ENCODE results near the gene ASTN1. TPM values are rescaled to one million over a fixed set of nuclear protein-coding genes. Genes with fewer than 3 reads are reported as not detected.

Gene ASTN1
- total and polyA plus RNA-seq, 4 donors: 33.4 to 127 (median 82.8) TPM

DNA sequence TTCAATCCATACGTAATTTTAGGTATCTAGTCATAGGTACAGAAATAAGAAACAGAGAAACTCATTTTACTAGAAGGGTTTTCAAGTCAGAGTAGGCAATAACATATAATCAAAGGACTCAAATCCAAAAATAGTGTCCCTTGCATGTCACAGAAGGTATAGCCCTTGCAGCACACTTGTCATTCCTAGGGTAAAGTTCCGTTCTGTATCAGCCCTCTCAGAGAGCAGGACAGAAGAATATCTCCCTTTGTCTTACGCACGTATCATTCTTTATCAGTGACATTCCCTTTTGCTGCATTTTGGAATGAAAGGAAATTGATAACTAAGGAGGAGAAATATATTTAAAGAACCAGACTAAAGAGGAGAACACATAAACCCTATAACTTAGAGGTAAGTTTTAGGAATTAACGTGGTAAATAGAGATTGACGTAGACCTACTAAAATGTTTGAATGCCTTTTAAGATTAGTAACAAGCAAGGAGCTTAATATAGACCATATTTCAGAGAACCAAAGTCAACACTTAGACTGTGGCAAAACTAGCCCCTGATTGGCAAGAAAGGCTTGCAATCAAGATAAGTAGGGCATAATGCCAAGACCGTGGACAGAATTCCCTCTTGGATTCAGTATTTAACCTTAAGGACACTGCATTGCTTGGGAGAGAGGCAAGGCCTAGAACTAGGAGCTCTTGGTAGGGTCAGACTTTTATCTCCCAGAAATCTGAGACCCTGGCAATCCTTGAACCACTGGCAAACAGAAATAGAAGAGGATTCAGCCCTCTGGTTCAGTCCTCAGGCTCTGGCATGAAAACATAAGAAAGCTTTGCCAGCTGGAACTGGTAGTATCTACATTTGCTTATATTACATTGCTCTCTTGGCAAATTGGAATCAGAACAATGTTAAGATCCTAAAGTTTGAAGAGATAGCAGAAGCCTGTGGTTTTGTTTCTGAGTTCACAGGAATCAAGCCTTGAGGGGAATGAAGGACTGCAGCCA lies 232.1 kb downstream of the ASTN1 start:
- H3K36me3 ChIP-seq (ENCODE audit: control insufficient read depth, insufficient read depth, low read length): peaks cover 14% of the 10 kb centered on the region
- no peak overlapping the region for H3K27ac ChIP-seq (ENCODE audit: low read depth, low read length)
- no peaks in the 10 kb centered on the region for H3K9me3 ChIP-seq (ENCODE audit: control insufficient read depth, insufficient read depth, low read length)
- H3K4me1 ChIP-seq (ENCODE audit: control insufficient read depth, insufficient read depth, low read length): peaks cover 3% of the 10 kb centered on the region
- no peak overlapping the region for H3K4me3 ChIP-seq (ENCODE audit: low read depth, low read length)
- peak in 1 of 6 donors; percentile 49 for DNase-seq (ENCODE audit: low read depth in 4 of 6, low spot score in 6 of 6)
- H3K27me3 ChIP-seq (ENCODE audit: control insufficient read depth, insufficient read depth, low read length): no peaks in the 10 kb centered on the region
- no CpG with 5 or more reads among the region's 7 CpGs for WGBS (ENCODE audit: insufficient coverage)

DNA sequence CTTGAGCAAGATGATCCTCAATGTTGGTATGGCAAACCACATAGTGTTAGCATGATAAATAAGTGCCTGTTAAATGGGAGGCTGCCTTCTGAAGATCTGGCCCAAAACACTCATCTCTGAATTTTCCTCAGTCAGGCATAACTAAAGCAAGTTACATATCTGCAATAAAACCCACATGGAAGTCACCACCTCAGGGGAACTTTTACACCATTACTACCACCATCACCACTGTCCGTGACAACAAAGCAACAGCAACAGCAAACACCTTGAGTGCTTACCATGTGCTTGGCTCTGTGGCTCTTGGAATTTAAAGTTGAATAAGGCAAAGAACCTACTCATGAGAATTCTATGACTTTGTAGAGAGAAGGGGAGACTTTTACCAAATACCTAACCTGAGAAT lies 233.0 kb downstream of the ASTN1 start:
- H3K9me3 ChIP-seq (ENCODE audit: control insufficient read depth, insufficient read depth, low read length): no peaks in the 10 kb centered on the region
- H3K4me3 ChIP-seq (ENCODE audit: low read depth, low read length): no peak overlapping the region
- no peak for DNase-seq (ENCODE audit: low read depth in 4 of 6, low spot score in 6 of 6)
- H3K36me3 ChIP-seq (ENCODE audit: control insufficient read depth, insufficient read depth, low read length): peaks cover 14% of the 10 kb centered on the region
- WGBS (ENCODE audit: insufficient coverage): no CpG with 5 or more reads among the region's 1 CpG
- H3K27ac ChIP-seq (ENCODE audit: low read depth, low read length): no peak overlapping the region
- peaks cover 3% of the 10 kb centered on the region for H3K4me1 ChIP-seq (ENCODE audit: control insufficient read depth, insufficient read depth, low read length)
- H3K27me3 ChIP-seq (ENCODE audit: control insufficient read depth, insufficient read depth, low read length): no peaks in the 10 kb centered on the region

DNA sequence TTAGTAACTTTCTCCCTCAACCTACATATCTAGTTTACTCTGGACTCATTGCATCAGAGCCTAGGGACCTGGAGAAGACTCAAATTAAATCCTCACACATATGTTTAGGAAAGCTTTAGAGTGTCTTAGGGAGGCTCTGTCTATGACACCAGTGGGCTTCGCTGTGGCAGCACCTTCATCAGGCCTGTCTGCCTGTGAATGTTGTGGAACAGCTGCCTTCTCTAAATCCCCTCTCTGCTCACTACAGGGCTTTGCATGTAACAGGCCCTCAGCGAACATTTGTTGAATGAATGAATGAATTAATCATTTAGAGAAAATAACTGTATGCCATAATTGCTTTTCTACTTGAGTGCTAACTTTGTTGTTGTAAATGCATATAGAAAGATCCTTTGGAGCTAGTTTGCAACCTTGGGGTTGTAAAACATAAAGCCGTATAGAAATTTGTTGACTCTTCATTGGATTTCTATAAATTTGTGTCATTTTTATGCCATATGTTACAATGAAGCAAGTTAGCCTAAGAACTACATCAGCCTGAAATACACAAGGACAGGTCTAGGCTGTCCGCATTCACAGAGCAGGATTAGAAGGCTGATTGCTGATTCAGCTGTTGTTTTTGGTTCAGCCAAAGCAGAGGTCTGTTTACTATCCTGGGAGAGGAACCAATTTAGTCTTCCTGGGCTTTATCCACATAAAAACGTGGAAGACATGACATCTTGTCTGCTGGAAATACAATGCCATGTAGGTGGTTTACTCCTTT lies 238.0 kb downstream of the ASTN1 start:
- WGBS (ENCODE audit: insufficient coverage): 71% methylated on average over 1 of the region's 5 CpGs
- no peaks in the 10 kb centered on the region for H3K27me3 ChIP-seq (ENCODE audit: control insufficient read depth, insufficient read depth, low read length)

DNA sequence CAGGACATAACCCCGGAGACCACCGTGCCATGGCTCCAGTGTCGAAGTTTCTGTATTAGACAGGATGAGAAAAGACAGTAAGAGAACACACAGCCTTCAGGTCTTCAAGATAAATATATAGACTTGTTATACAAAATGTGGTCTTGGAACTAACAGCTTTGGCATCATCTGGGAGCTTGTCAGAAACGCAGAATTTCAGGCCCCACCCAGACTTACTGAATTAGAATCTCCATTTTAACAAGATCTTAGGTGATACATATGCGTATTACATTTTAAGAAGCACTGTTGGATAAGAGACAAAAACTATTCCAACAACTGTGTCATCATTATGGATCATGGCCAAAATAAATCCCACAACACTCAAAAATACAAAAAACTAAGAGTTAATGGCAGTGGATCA lies 239.3 kb downstream of the ASTN1 start:
- WGBS (ENCODE audit: insufficient coverage): no CpG with 5 or more reads among the region's 5 CpGs
- DNase-seq (ENCODE audit: low read depth in 4 of 6, low spot score in 6 of 6): no peak
- Histone ChIP-seq H3K4me1 (ENCODE audit: control insufficient read depth, insufficient read depth, low read length) (no peaks in the 10 kb centered on the region), H3K9me3 (ENCODE audit: control insufficient read depth, insufficient read depth, low read length) (no peaks in the 10 kb centered on the region), H3K4me3 (ENCODE audit: low read depth, low read length) (no peak overlapping the region), H3K36me3 (ENCODE audit: control insufficient read depth, insufficient read depth, low read length) (no peaks in the 10 kb centered on the region), H3K27ac (ENCODE audit: low read depth, low read length) (no peak overlapping the region), H3K27me3 (ENCODE audit: control insufficient read depth, insufficient read depth, low read length) (no peaks in the 10 kb centered on the region)

More for the DNA sequence above, 238.0 kb downstream of the ASTN1 start:
- no peaks in the 10 kb centered on the region for H3K4me1 ChIP-seq (ENCODE audit: control insufficient read depth, insufficient read depth, low read length)
- no peak overlapping the region for H3K4me3 ChIP-seq (ENCODE audit: low read depth, low read length)
- H3K36me3 ChIP-seq (ENCODE audit: control insufficient read depth, insufficient read depth, low read length): peaks cover 7% of the 10 kb centered on the region
- H3K9me3 ChIP-seq (ENCODE audit: control insufficient read depth, insufficient read depth, low read length): no peaks in the 10 kb centered on the region
- peak in 1 of 6 donors; percentile 48 for DNase-seq (ENCODE audit: low read depth in 4 of 6, low spot score in 6 of 6)
- H3K27ac ChIP-seq (ENCODE audit: low read depth, low read length): no peak overlapping the region

DNA sequence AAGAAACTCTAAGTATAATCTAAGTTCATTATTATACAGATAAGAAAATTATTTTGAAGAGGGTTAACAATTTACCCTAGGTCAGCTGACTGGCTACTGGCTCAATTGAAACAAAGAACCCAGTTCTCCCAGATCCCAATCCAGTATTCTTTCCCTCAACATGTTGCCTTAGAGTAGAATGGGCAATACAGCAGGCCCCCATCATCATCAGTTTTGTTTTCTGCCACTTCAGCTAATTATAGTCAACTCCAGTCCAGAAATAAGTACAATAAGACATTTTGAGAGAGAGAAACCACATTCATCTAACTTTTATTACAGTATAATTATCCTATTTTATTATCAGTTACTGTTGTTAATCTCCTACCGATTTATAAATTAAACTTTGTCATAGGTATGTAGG lies 241.2 kb downstream of the ASTN1 start:
- no peak for DNase-seq (ENCODE audit: low read depth in 4 of 6, low spot score in 6 of 6)
- Histone ChIP-seq H3K27me3 (ENCODE audit: control insufficient read depth, insufficient read depth, low read length) (no peaks in the 10 kb centered on the region), H3K4me3 (ENCODE audit: low read depth, low read length) (no peak overlapping the region), H3K27ac (ENCODE audit: low read depth, low read length) (no peak overlapping the region), H3K36me3 (ENCODE audit: control insufficient read depth, insufficient read depth, low read length) (peaks cover 5% of the 10 kb centered on the region), H3K4me1 (ENCODE audit: control insufficient read depth, insufficient read depth, low read length) (no peaks in the 10 kb centered on the region), H3K9me3 (ENCODE audit: control insufficient read depth, insufficient read depth, low read length) (no peaks in the 10 kb centered on the region)
- WGBS (ENCODE audit: insufficient coverage): no CpG with 5 or more reads among the region's 1 CpG

DNA sequence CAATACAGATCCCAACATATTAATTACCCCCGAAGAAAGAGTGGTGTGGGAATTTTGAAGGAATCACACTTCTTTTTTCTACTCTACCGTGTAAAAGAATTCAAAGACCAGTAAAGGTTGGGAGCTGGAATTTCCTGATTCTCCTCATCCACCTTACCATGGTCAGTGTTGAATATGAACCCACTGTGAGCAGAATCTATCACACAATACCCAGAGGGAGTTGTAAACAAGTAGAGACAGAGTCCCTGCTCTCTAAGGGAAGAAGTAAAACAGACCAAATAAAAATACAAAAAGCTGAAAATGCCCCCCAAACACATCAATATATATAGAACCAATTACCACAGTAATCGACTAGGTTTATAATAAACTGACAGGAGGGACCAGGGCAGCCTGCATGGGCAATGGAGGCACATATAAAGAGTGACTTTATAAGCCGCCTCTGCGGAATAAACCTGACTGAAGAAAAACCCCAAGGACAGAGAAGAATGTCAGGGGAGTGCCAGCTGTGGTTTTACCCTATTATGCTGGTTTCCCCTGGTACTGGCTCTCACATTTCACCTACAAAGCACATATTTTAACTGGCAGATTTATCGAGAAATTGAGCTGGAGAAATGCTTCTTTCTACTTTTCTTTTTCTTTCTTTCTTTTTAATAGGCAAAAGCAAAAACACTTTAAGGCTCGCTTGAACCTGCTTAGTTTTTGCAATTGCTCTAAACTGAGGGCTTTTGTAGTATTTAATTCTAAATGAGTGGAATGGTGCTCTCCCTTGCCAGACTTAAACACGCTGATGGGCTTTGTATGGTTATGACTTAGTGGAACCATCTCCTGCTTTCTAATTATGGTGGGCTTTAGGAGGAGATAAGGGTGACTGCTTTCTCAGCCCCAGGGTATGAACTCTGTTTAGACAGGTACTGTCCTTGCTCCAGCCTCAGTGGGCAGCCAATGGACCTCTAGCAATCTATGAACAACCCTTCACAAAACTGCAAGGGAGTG lies 244.8 kb downstream of the ASTN1 start:
- no peaks in the 10 kb centered on the region for H3K27me3 ChIP-seq (ENCODE audit: control insufficient read depth, insufficient read depth, low read length)
- H3K36me3 ChIP-seq (ENCODE audit: control insufficient read depth, insufficient read depth, low read length): peaks cover 9% of the 10 kb centered on the region
- no peak overlapping the region for H3K27ac ChIP-seq (ENCODE audit: low read depth, low read length)
- WGBS (ENCODE audit: insufficient coverage): 67% methylated on average over 1 of the region's 8 CpGs
- no peaks in the 10 kb centered on the region for H3K4me1 ChIP-seq (ENCODE audit: control insufficient read depth, insufficient read depth, low read length)
- no peak overlapping the region for H3K4me3 ChIP-seq (ENCODE audit: low read depth, low read length)
- DNase-seq (ENCODE audit: low read depth in 4 of 6, low spot score in 6 of 6): no peak
- H3K9me3 ChIP-seq (ENCODE audit: control insufficient read depth, insufficient read depth, low read length): no peaks in the 10 kb centered on the region

DNA sequence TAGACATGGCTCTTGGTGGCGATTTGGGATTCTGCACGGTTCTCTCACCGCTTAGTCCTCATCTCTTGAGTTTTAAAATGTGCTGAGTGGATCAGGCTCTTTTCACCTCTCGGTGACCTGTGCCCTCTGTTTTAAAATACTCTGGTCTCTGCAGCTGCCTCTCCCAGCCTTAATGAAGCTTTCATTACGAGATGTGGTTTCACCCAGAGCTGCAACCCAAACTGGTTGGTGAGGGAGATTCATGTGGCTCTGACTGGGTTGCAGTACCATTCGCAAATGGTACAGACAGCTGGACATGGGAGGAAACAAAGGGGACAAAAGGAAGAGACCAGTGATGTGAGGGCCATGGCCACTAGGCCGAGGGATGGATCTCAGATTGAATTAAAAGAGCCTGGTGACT lies 258.9 kb downstream of the ASTN1 start:
- Histone ChIP-seq H3K36me3 (ENCODE audit: control insufficient read depth, insufficient read depth, low read length) (no peaks in the 10 kb centered on the region), H3K27me3 (ENCODE audit: control insufficient read depth, insufficient read depth, low read length) (no peaks in the 10 kb centered on the region), H3K4me3 (ENCODE audit: low read depth, low read length) (no peak overlapping the region), H3K27ac (ENCODE audit: low read depth, low read length) (no peak overlapping the region), H3K9me3 (ENCODE audit: control insufficient read depth, insufficient read depth, low read length) (no peaks in the 10 kb centered on the region), H3K4me1 (ENCODE audit: control insufficient read depth, insufficient read depth, low read length) (peaks cover 9% of the 10 kb centered on the region)
- DNase-seq (ENCODE audit: low read depth in 4 of 6, low spot score in 6 of 6): no peak
- WGBS (ENCODE audit: insufficient coverage): 92% methylated on average over 7 of the region's 7 CpGs

DNA sequence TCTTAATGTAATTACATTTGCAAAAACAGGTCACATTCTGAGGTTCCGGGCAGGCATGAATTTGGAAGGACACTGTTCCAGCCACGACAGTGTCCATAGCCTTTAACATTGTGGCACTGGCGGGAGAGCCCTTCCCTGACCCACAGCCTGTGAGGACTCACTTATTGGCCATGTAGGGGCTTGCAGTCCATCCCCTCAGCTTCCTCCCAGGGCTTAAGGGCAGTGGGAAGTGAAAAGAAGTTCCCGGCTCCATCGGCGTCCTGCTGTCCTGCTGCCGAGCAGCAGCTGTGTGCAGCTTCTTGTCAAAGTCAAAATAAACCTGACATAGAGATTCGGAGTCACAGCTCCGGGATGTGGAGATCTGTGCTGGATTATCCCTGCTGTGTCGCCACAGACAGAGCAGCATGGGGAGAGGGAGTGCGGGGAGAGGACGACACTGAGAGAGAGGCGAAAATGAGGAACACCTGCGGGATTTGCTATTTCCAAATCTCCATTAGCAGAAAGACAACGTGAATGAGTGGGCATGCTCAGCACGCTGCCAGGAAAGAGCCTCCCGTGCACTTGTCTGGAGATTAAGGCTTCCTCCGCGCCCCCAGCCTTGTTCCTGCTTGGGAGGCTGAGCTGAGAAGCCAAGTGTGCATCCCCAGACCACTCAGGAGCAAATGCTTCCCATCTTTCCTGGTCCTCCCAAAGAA lies 260.3 kb downstream of the ASTN1 start:
- Histone ChIP-seq H3K9me3 (ENCODE audit: control insufficient read depth, insufficient read depth, low read length) (no peaks in the 10 kb centered on the region), H3K4me1 (ENCODE audit: control insufficient read depth, insufficient read depth, low read length) (peaks cover 9% of the 10 kb centered on the region), H3K4me3 (ENCODE audit: low read depth, low read length) (no peak overlapping the region), H3K27ac (ENCODE audit: low read depth, low read length) (no peak overlapping the region), H3K36me3 (ENCODE audit: control insufficient read depth, insufficient read depth, low read length) (no peaks in the 10 kb centered on the region), H3K27me3 (ENCODE audit: control insufficient read depth, insufficient read depth, low read length) (no peaks in the 10 kb centered on the region)
- peak in 2 of 6 donors; percentile 42 to 55 for DNase-seq (ENCODE audit: low read depth in 4 of 6, low spot score in 6 of 6)
- WGBS (ENCODE audit: insufficient coverage): 38% methylated on average over 17 of the region's 19 CpGs

All from spinal cord (tissue), 10 donors.